HFFc6 (cell line): Measurements from ENCODE around the gene YIF1A. TPM values are rescaled to one million over a fixed set of nuclear protein-coding genes. Genes with fewer than 3 reads are reported as not detected.

Experiments used
- DNase-seq: peaks from one replicate; pipeline ENCODE4 v3.0.0-alpha.2; 2018
- H3K27ac Mint-ChIP-seq: 2 replicates; pipeline ENCODE4 v1.8.0; 2020; ENCODE audit warnings: mild to moderate bottlenecking, mixed read lengths
- H3K27me3 Mint-ChIP-seq: 2 replicates; pipeline ENCODE4 v1.8.0; 2021; ENCODE audit warnings: mild to moderate bottlenecking, moderate library complexity, mixed read lengths; ENCODE audit not compliant: insufficient read depth
- H3K36me3 Mint-ChIP-seq: 2 replicates; pipeline ENCODE4 v1.8.0; 2021; ENCODE audit warnings: low read depth, mixed read lengths
- H3K4me1 Mint-ChIP-seq: 2 replicates; pipeline ENCODE4 v1.8.0; 2020; ENCODE audit warnings: low read depth, mixed read lengths
- H3K4me3 Mint-ChIP-seq: 2 replicates; pipeline ENCODE4 v1.8.0; 2020; ENCODE audit warnings: mild to moderate bottlenecking, moderate library complexity, mixed read lengths
- H3K9me3 Mint-ChIP-seq: 2 replicates; pipeline ENCODE4 v1.8.0; 2020; ENCODE audit warnings: mild to moderate bottlenecking, mixed read lengths
- total RNA-seq, 6 experiments: library from RNA; stranded (reverse); fragmentation: NEBNext Ultra II Directional; extraction: Animal tissue kit (Norgen Biotek cat#: 25700); gene quantifications; 2 replicates in 1 of 6; 3 replicates in 5 of 6; pipeline ENCODE4 v1.2.3, GENCODE V29; 2021
- TF ChIP-seq, protein P1 (sequence below): fragments of 200-600 bp; sonication (generic); IDR thresholded peaks from 2 replicates; pipeline ENCODE4 v1.5.0; 2021; ENCODE audit warnings: antibody characterized with exemption, mild to moderate bottlenecking

Gene YIF1A
- total RNA-seq, 6 experiments from 2014 or later = 150 to 183 (median 153) TPM

DNA sequence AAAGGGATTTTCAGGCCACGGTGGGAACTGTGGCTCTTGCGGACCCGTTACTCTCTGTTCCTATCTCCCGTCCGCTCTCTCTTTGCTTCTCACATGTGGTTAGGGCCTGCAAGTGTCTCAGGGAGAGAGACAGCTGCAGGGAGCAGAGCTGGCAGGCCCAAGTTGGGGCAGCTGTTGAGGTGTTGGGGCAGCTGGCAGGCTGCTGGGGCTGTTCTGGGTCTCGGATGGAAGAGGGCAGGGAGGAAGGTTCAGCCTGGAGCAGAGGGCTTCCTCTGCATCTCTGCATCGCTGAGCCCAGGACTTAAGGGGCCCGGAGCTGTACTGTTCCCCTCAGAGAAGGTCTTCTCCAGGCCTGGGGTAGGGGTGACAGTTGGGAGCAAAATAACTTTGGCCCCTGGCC, 13.5 kb downstream of the YIF1A start:
- Mint-ChIP-seq H3K9me3 (no peaks in the 10 kb centered on the region), H3K4me1 (peaks cover 4% of the 10 kb centered on the region; the same call in 1 of the 2 replicates), H3K4me3 (no peak overlapping the region), H3K27me3 (no peaks in the 10 kb centered on the region; the same call in 1 of the 2 replicates), H3K27ac (no peak overlapping the region), H3K36me3 (peaks cover 22% of the 10 kb centered on the region; the same call in 1 of the 2 replicates)
- DNase-seq = no peak
- TF ChIP-seq, protein P1, sequence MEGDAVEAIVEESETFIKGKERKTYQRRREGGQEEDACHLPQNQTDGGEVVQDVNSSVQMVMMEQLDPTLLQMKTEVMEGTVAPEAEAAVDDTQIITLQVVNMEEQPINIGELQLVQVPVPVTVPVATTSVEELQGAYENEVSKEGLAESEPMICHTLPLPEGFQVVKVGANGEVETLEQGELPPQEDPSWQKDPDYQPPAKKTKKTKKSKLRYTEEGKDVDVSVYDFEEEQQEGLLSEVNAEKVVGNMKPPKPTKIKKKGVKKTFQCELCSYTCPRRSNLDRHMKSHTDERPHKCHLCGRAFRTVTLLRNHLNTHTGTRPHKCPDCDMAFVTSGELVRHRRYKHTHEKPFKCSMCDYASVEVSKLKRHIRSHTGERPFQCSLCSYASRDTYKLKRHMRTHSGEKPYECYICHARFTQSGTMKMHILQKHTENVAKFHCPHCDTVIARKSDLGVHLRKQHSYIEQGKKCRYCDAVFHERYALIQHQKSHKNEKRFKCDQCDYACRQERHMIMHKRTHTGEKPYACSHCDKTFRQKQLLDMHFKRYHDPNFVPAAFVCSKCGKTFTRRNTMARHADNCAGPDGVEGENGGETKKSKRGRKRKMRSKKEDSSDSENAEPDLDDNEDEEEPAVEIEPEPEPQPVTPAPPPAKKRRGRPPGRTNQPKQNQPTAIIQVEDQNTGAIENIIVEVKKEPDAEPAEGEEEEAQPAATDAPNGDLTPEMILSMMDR = no peak

DNA sequence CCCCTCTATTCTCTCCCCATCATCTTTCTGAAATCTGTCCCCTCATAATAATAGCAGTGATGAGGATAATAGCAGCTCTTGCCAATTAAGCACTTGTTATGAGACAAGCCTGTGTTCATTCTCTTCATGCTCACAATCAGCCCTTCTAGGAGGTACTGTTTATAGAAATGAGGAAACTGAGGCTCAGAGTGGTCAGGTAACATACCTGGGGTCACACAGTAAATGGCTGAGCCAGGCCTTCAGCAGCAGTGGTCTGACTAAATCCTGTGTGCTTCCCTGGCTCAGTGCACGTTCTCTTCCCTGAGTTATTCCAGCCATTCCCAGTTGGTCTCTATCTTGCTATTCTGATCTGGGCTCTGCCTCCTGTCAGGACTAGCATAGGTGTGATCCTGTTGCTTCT, 14.7 kb downstream of the YIF1A start:
- Mint-ChIP-seq H3K36me3 (peaks cover 26% of the 10 kb centered on the region), H3K4me3 (no peak overlapping the region), H3K4me1 (peaks cover 13% of the 10 kb centered on the region), H3K27ac (no peak overlapping the region), H3K27me3 (no peaks in the 10 kb centered on the region; the same call in 1 of the 2 replicates), H3K9me3 (no peaks in the 10 kb centered on the region)
- DNase-seq = no peak
- TF ChIP-seq, protein P1 = no peak

DNA sequence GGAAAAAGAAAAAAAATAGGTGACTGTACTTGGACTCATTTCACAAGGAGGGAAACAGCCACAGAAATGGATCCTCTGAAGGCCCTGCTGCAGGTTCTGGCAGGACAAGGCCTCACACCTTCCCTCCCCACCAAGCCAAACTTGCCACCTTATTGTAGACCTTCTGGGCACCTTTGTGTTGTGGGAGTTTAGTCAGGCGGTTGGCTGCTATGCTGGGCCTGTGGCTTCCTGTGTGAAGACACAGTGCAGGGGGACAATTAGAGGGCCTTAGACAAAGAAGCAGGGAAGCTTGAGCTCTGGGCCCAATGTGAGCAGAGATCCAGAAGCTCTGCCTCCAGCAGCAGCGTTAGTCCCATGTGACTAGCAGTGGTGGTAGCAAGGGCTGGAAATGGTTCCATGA, 16.3 kb downstream of the YIF1A start:
- no peak overlapping the region for H3K4me3 Mint-ChIP-seq
- no peaks in the 10 kb centered on the region for H3K9me3 Mint-ChIP-seq
- no peak for DNase-seq
- peaks cover 28% of the 10 kb centered on the region for H3K36me3 Mint-ChIP-seq
- no peak overlapping the region for H3K27ac Mint-ChIP-seq
- H3K27me3 Mint-ChIP-seq = no peaks in the 10 kb centered on the region; the same call in none of the 2 replicates
- TF ChIP-seq, protein P1 = no peak
- peaks cover 17% of the 10 kb centered on the region for H3K4me1 Mint-ChIP-seq

DNA sequence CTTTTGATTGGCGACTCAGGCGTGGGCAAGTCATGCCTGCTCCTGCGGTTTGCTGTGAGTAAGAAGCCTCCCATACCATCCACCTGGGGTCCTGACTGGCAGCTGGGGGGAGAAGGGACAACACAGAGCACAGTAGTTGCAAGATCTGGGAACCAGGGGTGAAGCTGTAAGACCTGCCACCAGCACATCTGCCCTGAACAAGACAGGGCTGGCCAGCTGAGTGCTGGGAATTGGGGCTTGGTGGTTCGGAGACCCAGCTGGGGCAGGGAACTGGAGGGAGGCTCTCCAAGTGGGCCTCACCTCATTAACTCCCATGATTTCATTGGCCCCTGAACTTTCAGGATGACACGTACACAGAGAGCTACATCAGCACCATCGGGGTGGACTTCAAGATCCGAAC, 17.1 kb downstream of the YIF1A start:
- no peak for DNase-seq
- Mint-ChIP-seq H3K27ac (no peak overlapping the region), H3K4me1 (peaks cover 23% of the 10 kb centered on the region), H3K4me3 (no peak overlapping the region), H3K9me3 (no peaks in the 10 kb centered on the region), H3K27me3 (no peaks in the 10 kb centered on the region; the same call in none of the 2 replicates), H3K36me3 (peaks cover 28% of the 10 kb centered on the region)
- TF ChIP-seq, protein P1 = no peak

DNA sequence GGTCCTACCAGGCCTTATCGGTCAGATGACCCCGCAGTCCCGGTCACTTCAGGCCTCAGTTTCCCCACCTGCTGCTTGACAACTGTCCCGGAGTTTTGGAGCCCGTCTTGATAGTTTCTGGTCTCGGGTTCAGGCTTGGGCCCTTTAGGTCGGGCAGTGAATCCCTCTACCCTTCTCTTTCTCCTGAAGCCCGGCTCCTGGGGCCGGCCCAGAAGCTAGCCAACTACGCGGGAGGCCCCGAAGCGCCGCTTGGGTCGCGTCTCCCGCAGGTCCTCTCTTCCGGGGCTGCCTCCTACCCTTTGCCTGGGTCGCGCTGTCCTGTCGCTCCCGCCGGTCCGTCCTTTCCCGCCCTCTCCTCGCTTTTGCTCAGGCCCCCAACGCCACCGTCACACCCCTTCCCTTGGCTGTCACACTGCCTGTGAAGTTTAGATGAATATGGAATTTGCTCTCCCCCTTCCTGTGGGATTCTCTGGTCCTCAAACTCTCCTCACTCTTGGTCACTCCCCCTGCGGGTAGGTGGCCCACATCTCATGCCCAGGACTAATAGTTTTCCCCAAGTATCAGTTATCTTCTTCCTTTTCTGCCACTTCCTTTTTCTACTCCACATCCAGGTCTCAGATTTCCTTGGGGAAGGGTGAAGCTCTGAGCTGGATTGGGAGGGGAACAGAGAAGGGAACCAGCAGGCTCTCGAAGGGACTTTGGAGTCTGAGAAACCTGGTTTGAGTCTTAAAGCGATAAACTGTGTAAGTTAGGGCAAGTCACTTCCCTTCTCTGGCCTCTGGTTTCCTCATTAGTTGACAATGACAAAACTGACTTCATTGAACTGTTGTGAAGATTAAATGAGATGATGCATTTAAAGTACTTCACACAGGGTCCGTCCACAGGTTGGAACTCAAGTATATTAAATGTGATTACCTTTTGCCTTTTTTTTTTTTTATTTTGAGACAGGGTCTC, 19.7 kb downstream of the YIF1A start:
- TF ChIP-seq, protein P1 = peak; percentile 57
- H3K9me3 Mint-ChIP-seq = no peaks in the 10 kb centered on the region
- H3K4me1 Mint-ChIP-seq = peaks cover 25% of the 10 kb centered on the region
- H3K27ac Mint-ChIP-seq = peak overlapping the region; percentile 95
- H3K4me3 Mint-ChIP-seq = peak overlapping the region; percentile 96
- DNase-seq = peak; percentile 50
- H3K27me3 Mint-ChIP-seq = no peaks in the 10 kb centered on the region; the same call in none of the 2 replicates
- peaks cover 28% of the 10 kb centered on the region for H3K36me3 Mint-ChIP-seq
